ENCODE measurements around the gene FLT3LG. TPM values are rescaled to one million over a fixed set of nuclear protein-coding genes. Genes with fewer than 3 reads are reported as not detected.
"Not testable (repeated sequence)": the region's sequence is repeated elsewhere in the genome, so short reads cannot be mapped to it uniquely, and the experiment has no call there.

Gene FLT3LG
- polyA plus RNA-seq, 1 donor: 3.2 TPM

DNA sequence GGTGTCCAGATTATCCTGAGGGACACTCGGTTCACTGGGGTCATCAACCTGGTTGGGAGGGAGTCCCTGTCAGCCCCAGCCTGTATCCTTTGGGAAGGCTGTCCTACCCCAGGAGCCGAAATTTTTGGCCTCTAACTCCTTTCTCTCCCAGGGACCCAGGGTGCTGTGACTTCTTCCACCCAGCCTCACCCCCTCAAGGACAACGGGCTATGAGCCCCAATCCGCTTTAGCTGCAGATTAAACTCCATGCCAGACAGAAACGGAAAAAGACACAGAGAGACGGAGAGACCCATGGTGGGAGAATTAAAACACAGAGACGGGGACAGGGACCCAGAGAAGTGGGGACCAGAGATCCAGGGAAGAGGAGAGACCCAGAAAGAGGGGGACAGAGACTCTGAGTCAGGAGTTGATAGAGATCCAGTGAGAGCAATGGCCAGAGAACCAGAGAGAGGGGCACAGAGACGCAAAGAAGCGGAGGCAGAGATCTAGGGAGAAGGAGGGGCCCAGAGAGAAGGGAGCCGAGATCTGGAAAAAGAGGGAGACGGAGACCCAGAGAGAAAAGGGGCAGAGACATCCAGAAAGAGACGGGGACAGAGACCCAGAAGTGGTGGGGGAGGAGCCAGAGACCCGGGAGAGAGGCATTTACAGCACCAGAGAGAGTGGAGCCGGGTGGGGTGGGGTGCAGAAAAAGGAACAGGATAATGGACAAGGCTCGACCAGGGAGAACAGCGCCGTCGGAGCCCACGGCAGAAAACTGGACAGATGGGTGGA is 33.4 kb upstream of the FLT3LG start:
- DNase-seq (ENCODE audit: low read depth): no peak

DNA sequence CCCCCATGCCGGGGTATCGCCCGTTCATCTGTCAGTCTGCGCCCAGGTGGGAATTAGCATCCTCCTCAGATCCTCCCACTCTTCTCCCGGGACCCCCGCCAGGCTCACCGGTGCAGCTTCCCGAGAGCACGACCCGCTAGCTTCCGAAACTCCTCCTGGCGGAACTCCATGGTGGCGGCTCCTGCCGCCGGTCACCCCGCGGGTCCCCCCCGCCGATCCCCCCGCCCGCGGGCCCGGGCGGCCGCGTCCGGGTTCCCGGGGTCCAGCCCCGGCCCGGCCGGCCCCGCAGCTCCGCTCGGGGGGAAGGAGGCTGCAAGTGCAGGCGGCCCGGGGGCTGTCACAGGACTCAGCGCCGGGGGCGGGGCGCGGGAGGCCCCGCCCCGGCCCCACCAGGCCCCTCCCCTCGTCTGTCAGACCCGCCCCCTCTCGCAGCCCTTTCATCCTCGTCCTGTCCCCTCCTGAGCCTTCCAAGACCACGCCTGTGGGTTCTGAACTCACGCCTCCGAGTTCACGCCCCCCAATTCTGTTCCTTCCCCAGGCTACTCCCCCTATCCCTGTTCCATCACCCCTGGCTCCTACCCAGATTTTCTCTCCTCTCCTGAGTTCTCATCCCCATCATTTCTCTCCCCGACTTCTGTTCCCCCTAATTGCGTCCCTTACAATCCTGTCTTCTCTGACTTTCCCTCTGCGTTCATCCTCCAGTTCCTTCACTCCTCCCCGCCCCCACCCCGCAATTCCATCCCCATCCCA is 32.6 kb upstream of the FLT3LG start, which contains the start of gene SLC17A7:
SLC17A7 (minus strand) TSS at position 318 of the 750 bp plus-strand sequence; CDS start at position 170, 148 bp downstream.
- no peak for DNase-seq (ENCODE audit: low read depth)

DNA sequence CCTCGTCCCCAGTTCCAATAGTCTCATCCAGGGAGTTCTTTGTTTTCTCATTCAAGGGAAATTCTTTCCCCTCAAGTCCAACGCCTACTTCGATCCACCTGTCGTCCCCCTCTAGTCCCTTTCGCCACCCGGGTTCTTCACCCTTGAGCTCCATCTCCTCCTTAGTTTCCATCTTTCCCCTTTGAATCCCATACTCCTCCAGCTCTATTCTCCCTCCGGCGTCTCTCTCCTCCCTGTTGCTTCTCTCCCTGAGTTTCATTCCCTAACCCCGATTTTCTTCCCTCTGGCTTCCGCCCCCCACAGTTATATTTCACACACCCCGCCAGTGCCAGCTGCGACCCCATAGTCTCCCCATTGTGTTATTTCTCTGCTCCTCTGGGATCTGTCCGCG is 32.1 kb upstream of the FLT3LG start:
- no peak for DNase-seq (ENCODE audit: low read depth)

DNA sequence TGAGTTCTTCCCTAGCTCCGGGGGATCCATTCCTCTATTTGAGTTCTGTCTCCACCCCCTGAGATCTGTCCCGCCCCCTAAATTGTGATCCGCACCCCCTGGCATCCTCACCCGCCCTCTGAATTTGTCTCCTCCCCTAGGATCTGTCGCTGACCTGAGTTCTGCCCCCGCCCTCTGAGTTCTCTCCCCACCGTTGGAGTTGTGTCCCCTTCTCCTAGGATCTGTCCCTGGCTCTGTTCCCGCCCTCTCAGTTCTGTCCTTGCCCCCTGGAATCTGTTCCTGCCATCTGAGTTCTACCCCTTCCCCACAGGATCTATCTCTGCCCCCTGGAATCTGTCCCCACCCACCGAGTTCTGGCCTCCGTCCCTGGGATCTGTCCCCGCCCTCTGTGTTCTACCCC is 31.7 kb upstream of the FLT3LG start:
- no peak for DNase-seq (ENCODE audit: low read depth)

DNA sequence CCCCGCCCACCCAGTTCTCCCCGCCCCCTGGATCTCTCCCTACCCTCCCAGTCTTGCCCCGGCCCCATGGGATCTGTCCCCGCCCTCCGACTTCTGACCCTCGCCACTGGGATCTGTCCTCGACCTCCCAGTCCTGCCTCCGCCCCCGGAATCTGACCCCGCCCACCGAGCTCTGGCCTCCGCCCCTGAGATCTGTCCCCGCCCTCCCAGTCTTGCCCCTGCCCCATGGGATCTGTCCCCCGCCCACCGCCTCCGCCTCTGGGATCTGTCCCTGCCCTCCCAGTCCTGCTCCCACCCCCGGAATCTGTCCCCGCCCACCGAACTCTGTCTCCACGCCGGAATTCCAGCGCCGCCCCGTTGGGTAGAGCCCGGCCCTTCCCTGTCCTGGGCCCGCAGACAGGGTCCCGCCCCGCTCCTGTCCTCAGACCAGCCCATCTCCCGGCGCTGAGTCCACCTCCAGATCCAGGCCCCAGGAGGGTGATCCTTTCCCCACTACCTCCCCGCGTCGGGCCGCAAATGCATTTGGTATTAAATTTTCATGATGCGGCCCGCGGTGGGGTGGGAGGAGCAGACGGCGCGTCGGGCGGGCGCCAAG is 31.1 kb upstream of the FLT3LG start:
- peak; percentile 38 for DNase-seq (ENCODE audit: low read depth)

DNA sequence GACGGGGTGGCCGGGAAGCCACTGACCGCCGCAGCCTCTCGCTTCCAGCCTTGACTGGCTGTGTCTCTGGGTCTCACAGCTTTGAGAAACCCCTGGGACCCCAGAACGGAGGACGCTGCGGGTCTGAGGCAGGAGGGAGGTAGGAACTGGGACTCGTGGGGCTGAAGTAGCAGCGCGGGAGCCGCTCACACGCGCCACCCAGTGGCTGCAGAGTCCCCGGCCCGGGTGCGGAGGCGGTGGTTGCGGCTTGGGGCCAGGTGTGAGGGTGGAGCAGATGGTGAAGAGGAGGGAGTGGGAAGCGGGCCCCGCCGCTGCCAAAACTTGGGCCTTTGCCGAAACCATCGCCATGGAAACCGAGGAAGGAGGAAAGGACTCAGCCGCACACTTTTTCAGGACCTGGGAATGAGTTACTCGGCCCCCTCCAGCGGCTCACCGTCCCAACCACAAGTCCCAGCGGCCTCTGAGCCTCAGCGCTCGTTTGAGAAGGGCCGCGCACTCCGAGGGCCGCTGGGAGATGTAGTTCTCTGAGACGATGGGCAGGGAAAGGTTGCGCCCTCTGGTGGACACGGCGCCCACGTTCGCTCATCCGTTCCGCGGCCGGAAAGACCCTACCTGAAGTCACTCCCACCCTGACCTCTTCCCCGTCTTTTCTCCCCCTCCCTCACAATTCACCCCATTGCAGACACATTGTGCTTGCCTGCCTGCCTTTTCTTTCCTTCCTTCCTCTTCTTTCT is 30.5 kb upstream of the FLT3LG start:
- peak; percentile 88 for DNase-seq (ENCODE audit: low read depth)

DNA sequence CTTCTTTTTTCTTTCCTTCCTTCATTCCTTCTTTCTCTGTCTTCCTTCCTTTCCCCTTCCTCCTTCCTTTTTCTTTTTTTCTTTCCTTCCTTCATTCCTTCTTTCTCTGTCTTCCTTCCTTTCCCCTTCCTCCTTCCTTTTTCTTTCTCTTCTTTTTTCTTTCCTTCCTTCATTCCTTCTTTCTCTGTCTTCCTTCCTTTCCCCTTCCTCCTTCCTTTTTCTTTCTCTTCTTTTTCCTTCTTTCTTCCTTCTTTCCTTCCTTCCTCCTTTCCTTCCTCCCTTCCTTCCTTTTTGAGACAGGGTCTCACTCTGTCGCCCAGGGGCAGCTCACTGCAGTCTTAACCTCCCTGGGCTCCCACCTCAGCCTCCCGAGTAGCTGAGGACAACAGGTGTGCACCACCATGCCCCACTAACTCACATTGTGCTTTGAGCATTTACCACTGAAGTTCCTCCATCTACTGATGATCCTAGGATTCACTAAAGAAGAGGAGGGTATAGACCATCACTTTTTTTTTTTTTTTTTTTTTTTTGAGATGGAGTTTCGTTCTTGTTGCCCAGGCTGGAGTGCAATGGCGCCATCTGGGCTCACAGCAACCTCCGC is 29.8 kb upstream of the FLT3LG start:
- DNase-seq (ENCODE audit: low read depth): not testable (repeated sequence)

DNA sequence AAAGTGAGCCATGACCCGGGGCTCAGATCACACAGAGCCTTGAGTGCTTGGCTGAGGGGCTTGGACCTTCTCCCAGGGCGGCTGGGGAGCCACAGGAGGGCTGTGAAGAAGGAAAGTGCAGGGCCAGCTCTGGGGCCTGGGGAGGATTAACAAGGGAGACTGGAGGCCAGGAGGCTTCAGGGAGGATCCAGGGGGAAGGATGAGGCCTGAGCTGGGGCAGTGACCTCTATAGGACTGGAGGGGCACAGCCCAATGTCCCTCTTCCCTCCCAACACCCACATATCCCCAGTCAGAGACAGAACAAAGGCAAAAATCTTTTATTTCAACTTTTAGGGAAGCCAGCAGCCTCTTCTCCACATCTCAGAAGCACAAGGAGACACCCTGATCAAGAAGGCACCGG is 28.0 kb upstream of the FLT3LG start:
- no peak for DNase-seq (ENCODE audit: low read depth)

DNA sequence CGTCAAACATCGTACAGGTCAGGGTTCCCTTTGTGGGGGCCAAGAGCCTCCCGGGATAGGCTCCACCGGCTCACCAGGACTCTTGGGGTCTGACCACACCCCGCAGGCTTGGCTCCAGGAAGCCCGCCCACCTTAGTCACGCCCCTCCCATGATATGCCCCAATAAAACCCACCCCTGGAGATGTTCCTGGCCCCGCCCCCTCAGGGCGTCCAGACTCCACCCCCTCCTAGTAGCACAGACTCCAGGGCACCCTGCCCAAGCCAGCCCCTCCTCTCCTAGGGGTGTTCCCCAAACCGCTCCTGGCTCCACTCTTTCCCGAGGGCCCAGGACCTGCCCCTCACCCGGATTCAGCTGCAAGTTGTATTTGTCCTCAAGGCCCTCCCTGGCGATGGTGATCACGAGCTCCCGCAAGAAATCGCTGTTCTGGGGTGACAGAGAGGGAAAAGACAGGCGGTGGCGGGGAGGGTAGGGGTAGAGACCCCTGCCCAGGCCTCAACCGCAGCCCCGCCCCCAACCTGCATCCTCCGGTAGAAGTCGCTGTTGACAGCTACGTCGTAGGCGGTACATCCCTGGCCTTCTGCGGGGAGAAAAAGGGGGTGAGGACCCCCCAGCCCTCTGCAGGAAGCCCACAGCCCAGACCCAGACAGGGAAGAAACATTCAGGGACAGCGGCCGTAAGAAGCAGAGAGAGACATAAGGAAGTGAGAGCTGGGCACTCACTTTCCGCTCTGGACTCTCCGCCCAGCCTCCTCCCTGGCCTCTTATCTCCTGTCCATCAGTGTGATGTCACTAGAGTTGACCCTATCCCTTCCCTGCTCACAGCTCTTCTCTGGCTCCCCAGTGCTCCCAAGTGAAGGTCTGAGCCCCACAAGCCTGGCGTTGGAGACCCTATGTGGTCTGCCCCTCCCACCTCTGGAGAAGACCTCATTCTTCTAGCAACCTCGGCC is 26.3 kb upstream of the FLT3LG start:
- no peak for DNase-seq (ENCODE audit: low read depth)

DNA sequence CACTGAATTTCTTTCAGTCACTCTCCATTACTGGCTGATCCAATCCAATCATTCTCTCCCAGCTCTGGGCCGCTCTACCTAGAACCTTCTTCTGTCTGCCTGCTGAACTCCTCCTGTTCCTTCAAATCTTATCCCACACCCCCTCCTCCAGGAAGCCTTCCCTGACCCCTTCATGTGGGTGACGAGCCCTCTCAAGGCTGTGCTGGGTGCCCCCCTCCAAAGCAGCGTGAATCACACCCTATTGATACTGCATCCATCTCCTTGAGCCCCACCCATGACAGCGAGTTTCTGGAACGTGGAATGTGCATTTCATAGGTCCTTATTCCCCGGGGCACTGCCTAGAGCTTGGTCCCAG is 25.6 kb upstream of the FLT3LG start:
- no peak for DNase-seq (ENCODE audit: low read depth)

DNA sequence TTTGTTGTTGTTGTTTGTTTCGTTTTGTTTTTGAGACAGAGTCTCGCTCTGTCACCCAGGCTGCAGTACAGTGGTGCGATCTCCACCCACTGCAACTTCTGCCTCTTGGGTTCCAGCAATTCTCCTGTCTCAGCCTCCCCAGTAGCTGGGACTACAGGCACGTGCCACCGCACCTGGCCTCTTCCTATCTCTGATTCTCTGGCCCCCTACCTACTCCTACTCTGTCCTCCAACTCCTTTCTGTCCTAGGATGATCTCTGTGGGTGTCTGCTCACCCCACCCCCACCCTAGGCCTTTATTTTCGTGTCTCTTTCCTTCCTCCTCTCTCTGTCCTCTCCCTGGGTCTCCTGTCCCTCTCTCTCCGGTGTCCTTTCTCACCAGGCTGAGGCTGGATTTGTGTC is 23.6 kb upstream of the FLT3LG start:
- no peak for DNase-seq (ENCODE audit: low read depth)

DNA sequence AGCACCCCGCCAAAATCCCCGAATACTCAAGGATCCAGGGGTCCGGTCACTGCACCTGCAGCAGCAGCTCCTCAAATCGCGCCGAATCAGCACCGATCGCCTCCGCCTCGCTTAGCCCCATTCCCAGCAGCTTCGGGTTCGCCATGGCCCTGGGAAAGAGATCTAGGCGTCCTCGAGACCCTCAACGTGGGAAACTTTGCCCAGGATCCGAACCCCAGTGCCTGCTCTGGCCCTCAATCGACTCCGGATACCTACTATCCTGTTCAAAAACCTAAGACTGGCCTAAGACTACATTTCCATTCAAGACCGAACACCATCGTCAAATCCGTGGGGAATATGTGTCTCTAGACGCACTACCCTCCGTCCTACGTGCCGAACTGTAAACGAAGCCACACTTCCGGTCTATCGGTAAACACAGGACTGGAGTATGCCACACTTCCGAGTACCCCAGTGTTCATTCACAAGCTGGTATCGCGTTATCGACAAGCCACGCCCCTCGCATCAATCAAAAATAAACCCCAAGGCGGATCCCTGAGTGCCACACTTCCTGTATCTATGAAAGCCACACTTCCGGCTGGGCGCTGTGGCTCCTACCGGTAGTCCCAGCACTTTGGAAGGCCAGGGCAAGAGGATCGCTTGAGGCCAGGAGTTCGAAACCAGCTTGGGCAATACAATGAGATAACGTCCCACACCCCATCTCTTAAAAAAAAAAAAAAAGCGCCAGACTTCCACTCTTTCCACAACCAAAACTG is 22.4 kb upstream of the FLT3LG start, which contains the start of gene PIH1D1:
PIH1D1 (minus strand) TSS at position 385 of the 752 bp plus-strand sequence; CDS start at position 145, 240 bp downstream.
- peak; percentile 99 for DNase-seq (ENCODE audit: low read depth)

DNA sequence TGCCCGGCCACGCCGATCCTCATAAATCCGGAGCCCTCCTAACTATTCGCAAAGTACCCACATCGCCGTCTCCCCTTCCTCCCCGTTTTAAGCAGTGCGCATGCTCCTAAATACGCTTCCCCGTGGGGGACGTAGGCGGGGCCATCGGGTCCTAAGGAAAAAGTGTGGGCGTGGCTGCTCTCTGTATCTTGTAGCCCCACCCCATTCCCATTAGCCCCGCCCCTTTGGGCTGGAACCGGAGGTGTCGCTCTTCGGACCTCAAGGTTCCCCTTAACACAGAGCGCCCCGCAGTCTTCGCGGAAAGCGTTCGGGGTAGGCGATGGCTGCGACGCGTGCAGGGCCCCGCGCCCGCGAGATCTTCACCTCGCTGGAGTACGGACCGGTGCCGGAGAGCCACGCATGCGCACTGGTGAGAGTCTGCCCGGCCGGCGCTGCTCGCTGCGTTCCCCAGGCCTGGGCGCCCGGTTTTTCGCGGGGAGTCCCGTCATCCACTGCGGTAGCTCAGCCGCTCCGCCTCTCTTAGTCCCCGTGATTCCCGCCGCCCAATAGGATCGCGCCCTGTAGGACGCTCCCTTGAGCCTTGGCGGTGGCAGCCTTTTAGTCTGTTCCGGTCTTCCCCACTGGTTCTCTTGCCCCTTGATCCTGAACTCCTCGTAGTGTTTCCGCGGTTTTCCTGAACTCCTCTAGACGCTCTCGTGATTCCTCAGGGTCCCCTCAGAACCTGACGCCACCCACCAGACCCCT is 20.8 kb upstream of the FLT3LG start, which contains the start of gene ALDH16A1:
ALDH16A1 (plus strand) TSS at position 213 of the 744 bp plus-strand sequence; CDS start at position 320, 107 bp downstream.
- peak; percentile 94 for DNase-seq (ENCODE audit: low read depth)

DNA sequence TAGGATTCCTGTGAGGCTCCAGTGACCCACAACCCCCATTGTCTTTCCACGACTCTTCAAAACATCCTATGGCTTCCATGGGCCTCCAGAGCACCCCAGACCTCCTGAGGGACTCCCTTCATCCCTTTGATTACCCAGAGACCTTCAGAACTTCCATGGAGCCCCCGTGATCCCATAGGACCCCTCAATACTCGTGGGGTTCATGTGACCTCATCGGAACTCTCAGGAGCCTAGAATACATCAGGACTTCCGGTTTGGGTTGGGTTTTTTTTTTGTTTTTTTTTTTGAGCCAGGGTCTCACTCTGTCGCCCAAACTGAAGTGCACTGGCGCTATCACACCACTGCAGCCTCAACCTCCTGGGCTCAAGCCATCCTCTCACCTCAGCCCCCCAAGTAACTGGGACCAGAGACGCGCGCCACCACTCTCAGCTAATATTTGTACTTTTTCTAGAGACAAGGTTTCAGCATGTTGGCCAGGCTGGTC is 20.2 kb upstream of the FLT3LG start:
- DNase-seq (ENCODE audit: low read depth): no peak

DNA sequence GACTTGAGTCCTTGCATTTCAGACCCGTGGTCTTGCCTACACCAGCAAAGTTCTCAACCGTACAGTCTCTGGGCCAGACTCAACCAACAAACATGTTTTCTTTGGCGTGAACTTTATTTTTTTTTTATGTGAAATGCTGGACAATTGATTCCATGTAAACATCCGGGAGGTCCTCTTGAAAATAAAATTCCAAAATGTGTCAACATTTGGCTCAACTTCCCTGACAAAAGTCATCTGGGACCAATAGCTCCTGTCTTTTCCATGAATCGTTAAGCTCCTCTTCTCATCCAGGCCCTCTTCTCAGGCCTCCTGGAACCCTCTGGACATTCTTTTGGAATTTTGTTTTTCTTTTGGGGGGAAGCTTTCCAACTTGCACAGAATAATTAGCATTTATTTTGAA is 18.2 kb upstream of the FLT3LG start:
- peak; percentile 85 for DNase-seq (ENCODE audit: low read depth)

DNA sequence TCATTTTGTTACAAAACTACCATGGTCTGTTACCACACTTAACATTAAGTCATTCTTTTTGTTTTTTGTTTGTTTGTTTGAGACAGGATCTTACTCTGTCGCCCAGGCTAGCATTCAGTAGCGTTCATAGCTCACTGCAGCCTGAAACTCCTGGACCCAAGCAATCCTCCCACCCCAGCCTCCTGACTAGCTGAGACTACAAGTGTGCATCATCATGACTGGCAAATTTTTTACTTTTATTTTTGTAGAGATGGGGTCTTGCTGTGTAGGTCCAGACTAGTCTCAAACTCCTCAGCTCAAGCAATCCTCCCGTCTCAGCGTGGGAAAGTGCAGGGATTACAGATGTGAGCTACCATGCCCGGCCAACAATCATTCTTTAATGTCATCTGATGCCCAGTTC is 17.7 kb upstream of the FLT3LG start:
- DNase-seq (ENCODE audit: low read depth): no peak

DNA sequence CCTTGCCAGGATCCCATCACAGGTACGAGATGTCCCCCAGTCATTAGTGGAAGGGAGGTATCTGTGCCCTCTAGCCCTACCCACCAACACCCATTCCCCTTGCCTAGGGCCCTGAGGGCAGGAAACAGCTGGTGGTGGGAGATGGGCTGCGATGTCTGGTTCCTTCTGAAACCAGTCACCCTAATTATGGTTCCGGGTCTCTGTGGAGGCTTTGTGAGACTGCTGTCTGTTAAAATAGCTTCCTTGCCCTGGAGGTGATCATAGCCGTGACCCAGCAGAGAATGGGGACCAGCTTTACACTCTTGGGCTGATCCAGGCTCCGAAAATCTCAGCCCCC is 15.5 kb upstream of the FLT3LG start:
- DNase-seq (ENCODE audit: low read depth): no peak

DNA sequence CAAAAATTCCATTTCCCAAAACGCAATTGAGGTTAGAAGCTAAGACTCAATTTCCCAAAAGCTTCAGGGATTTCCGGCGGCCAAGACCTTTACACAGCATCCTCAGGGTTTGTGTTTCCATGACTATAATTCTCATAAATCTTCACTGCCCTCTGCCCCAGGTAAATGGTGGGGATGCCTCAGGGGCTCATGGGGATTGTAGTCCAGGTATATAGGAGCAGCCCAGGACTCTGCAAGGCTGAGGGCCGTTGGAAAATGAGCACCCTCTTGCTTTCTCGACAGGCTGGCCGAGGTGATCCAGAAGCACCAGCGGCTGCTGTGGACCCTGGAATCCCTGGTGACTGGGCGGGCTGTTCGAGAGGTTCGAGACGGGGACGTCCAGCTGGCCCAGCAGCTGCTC is 14.6 kb upstream of the FLT3LG start:
- no peak for DNase-seq (ENCODE audit: low read depth)

DNA sequence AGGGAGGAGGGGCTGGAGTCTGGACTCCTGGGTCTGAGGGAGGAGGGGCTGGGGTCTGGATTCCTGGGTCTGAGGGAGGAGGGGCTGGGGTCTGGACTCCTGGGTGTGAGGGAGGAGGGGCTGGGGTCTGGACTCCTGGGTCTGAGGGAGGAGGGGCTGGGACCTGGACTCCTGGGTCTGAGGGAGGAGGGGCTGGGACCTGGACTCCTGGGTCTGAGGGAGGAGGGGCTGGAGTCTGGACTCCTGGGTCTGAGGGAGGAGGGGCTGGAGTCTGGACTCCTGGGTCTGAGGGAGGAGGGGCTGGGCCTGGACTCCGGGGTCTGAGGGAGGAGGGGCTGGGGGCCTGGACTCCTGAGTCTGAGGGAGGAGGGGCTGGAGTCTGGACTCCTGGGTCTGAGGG is 12.9 kb upstream of the FLT3LG start:
- DNase-seq (ENCODE audit: low read depth): not testable (repeated sequence)
